GM15510 (cell line): ENCODE measurements around the gene PNMA1.

Experiments used
- POLR2A ChIP-seq: IDR thresholded peaks from 3 replicates; pipeline ENCODE4 v1.6.1; 2011; ENCODE audit warnings: borderline replicate concordance; ENCODE audit not compliant: insufficient read length; ENCODE audit errors: extremely low read depth

Gene PNMA1

GRCh38 chr14:73694083-73694482 is 20.1 kb downstream of the PNMA1 start:
- TF ChIP-seq POLR2A, result no peak

GRCh38 chr14:73686901-73687300 is 27.3 kb downstream of the PNMA1 start:
- no peak for TF ChIP-seq POLR2A

GRCh38 chr14:73685328-73685727 is 28.9 kb downstream of the PNMA1 start:
- no peak for TF ChIP-seq POLR2A

GRCh38 chr14:73684627-73685026 is 29.6 kb downstream of the PNMA1 start:
- no peak for TF ChIP-seq POLR2A

GRCh38 chr14:73680821-73681220 is 33.4 kb downstream of the PNMA1 start:
- no peak for TF ChIP-seq POLR2A

GRCh38 chr14:73678698-73679097 is 35.5 kb downstream of the PNMA1 start:
- no peak for TF ChIP-seq POLR2A

- no peak for TF ChIP-seq POLR2A
Observed at GRCh38 chr14:73674986-73675385, 39.2 kb downstream of the PNMA1 start.

GRCh38 chr14:73667854-73668253 is 46.3 kb downstream of the PNMA1 start:
- no peak for TF ChIP-seq POLR2A

- TF ChIP-seq POLR2A, result no peak
Observed at GRCh38 chr14:73666583-73666982, 47.6 kb downstream of the PNMA1 start.

- TF ChIP-seq POLR2A, result no peak
Observed at GRCh38 chr14:73665130-73665529, 49.1 kb downstream of the PNMA1 start.

- no peak for TF ChIP-seq POLR2A
Observed at GRCh38 chr14:73663548-73664212, 50.5 kb downstream of the PNMA1 start.

GRCh38 chr14:73662487-73662943 is 51.7 kb downstream of the PNMA1 start:
- no peak for TF ChIP-seq POLR2A

- no peak for TF ChIP-seq POLR2A
Observed at GRCh38 chr14:73661872-73662271, 52.3 kb downstream of the PNMA1 start.
